Mesenteric fat pad (tissue), 1 donor: ENCODE results near the gene ATP2B2. TPM values are rescaled to one million over a fixed set of nuclear protein-coding genes. Genes with fewer than 3 reads are reported as not detected.

Source experiments
- DNase-seq: peaks from one replicate; pipeline ENCODE4 v3.0.0-alpha.2; 2020; ENCODE audit warnings: low spot score
- total RNA-seq: library from RNA; stranded (reverse); fragmentation: NEBNext Ultra II Directional; extraction: Animal tissue kit (Norgen Biotek cat#: 25700); gene quantifications from one replicate; pipeline ENCODE4 v1.2.1, GENCODE V29; 2021
- donor health status: DM: yes; HTN: yes; CAD: no.

ATP2B2 gene
- total RNA-seq, 1 donor from 2014 or later = 0.16 TPM

GRCh38 chr3:10368512-10368911, 136.9 kb downstream of the ATP2B2 start:
- no peak for DNase-seq

- DNase-seq = no peak
Measured at GRCh38 chr3:10367506-10367905, 137.9 kb downstream of the ATP2B2 start.

- no peak for DNase-seq
Measured at GRCh38 chr3:10366651-10367101, 138.7 kb downstream of the ATP2B2 start.

GRCh38 chr3:10365791-10366190, 139.6 kb downstream of the ATP2B2 start:
- no peak for DNase-seq

- DNase-seq = no peak
Measured at GRCh38 chr3:10365316-10365715, 140.1 kb downstream of the ATP2B2 start.

GRCh38 chr3:10364806-10365205, 140.6 kb downstream of the ATP2B2 start:
- no peak for DNase-seq

GRCh38 chr3:10363935-10364334, 141.5 kb downstream of the ATP2B2 start:
- DNase-seq = no peak

GRCh38 chr3:10361375-10361774, 144.0 kb downstream of the ATP2B2 start:
- no peak for DNase-seq

GRCh38 chr3:10360478-10360877, 144.9 kb downstream of the ATP2B2 start:
- DNase-seq = no peak

- DNase-seq = no peak
Measured at GRCh38 chr3:10359761-10360161, 145.6 kb downstream of the ATP2B2 start.

GRCh38 chr3:10358309-10358980, 146.9 kb downstream of the ATP2B2 start:
- no peak for DNase-seq

GRCh38 chr3:10357592-10358308, 147.6 kb downstream of the ATP2B2 start:
- no peak for DNase-seq

GRCh38 chr3:10357095-10357494, 148.3 kb downstream of the ATP2B2 start:
- no peak for DNase-seq

- no peak for DNase-seq
Measured at GRCh38 chr3:10356461-10356981, 148.9 kb downstream of the ATP2B2 start.

GRCh38 chr3:10354361-10355015, 150.9 kb downstream of the ATP2B2 start:
- DNase-seq = no peak

- DNase-seq = no peak
Measured at GRCh38 chr3:10353661-10354360, 151.6 kb downstream of the ATP2B2 start.

GRCh38 chr3:10353160-10353559, 152.2 kb downstream of the ATP2B2 start:
- no peak for DNase-seq

GRCh38 chr3:10352146-10352911, 153.1 kb downstream of the ATP2B2 start:
- DNase-seq = no peak

GRCh38 chr3:10351013-10351735, 154.2 kb downstream of the ATP2B2 start:
- DNase-seq = no peak
